ENCODE data around the gene ANKRD6. TPM values are rescaled to one million over a fixed set of nuclear protein-coding genes. Genes with fewer than 3 reads are reported as not detected.
A peak's percentile ranks its signal among the peaks of the same experiment; 100 is the strongest.

The ANKRD6 gene
- total RNA-seq, 3 donors from 2014 or later = 2.3 to 2.7 (median 2.7) TPM

DNA sequence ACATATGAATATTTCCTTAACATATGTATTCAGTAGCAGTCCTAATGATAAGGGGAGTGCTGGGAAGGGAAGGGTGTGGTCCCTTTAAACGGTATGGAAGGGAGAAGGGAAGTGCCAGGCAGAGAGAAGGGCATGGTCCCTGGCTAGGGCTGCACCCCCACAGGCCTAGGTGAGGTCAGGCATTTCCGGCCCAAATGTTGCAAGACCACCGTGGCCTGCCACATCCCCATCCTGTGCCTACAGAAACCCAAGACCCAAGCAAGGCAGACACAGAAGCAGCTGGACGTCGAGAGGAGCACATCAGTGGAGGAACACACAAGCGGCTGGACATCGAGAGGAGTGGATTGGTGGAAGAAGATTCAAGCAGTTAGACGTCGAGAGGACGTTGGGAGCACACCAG is 26.8 kb upstream of the ANKRD6 start:
- Mint-ChIP-seq H3K36me3 (ENCODE audit: insufficient read depth) (no peaks in the 10 kb centered on the region), H3K27me3 (ENCODE audit: low read depth) (no peaks in the 10 kb centered on the region), H3K4me3 (no peak overlapping the region), H3K4me1 (ENCODE audit: low read depth) (peaks cover 9% of the 10 kb centered on the region), H3K9me3 (no peaks in the 10 kb centered on the region)
- ATAC-seq (no peak), DNase-seq (no peak)

DNA sequence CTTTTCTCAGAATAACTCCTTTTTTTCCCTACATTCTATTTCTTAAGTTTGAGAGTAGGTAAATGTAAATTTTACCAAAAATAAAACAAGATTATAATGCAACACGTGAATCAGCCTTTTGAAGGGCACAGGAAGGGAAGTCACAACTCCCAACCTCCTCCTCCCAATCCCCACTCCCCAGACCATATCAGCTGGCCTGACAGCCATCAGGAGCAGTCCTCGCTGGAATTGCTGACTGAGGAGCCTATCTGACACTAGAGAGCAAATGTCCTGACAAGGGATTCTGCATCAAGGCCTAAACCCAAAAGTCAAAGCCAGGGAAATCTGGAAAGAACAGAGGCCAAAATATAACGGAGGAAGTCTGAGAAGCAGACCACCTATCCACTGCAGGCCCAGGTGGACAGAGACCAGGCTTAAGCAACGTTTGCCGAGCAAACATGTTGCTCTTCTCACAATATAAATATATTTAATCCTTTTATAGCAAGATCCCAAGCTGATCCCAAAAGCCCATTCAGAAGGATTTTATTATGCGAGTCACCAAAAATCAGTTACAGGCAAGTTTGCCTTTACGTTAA is 23.4 kb upstream of the ANKRD6 start:
- Mint-ChIP-seq H3K4me1 (ENCODE audit: low read depth) (peaks cover 21% of the 10 kb centered on the region), H3K27me3 (ENCODE audit: low read depth) (peaks cover 12% of the 10 kb centered on the region), H3K36me3 (ENCODE audit: insufficient read depth) (no peaks in the 10 kb centered on the region), H3K4me3 (no peak overlapping the region), H3K9me3 (no peaks in the 10 kb centered on the region)
- DNase-seq (no peak), ATAC-seq (no peak)

DNA sequence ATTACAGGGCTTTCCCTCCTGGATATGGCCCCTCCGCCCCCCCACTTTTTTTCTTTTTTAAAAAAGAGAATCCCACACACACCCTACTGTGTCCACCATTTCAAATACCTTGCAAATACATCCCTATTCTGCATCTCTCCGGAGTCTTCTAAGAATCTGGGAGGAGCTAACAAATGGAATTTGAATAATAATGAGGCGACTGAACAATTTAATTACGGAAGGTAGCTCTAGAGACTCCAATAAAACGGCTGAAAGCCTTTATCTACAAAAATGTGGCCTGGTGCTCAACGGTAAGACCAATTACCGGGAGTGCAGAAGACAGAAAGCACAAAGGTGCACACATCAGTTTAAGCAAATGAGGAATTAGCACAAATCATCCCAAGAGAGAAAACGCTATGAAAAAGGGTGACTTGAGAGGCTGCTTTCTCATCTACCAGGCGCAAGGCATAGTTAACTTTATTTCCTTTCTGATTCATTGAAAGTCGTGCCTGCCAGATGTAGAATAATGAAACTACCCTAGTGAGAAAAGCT is 22.7 kb upstream of the ANKRD6 start:
- no peak for ATAC-seq
- no peaks in the 10 kb centered on the region for H3K36me3 Mint-ChIP-seq (ENCODE audit: insufficient read depth)
- peaks cover 21% of the 10 kb centered on the region for H3K4me1 Mint-ChIP-seq (ENCODE audit: low read depth)
- no peak for DNase-seq
- no peaks in the 10 kb centered on the region for H3K9me3 Mint-ChIP-seq
- peak overlapping the region; percentile 79 for H3K4me3 Mint-ChIP-seq
- peaks cover 14% of the 10 kb centered on the region for H3K27me3 Mint-ChIP-seq (ENCODE audit: low read depth)

DNA sequence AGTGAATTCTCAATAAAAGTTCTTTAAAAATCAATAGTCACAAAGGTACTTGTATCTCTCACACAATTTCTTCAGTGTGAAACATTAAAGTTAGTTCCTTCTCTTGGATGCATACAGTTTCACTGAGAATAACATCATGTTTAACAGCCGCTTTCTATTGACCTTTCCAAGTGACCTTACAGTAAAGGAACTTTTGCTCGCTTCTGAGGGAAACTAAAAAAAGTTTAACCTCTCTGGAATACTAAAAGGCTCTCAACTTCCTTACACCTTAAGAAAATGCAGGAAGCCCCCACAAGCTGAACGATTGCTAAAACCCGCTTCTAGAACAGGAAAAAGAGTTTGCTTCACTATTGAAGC is 22.2 kb upstream of the ANKRD6 start:
- peaks cover 21% of the 10 kb centered on the region for H3K4me1 Mint-ChIP-seq (ENCODE audit: low read depth)
- no peaks in the 10 kb centered on the region for H3K9me3 Mint-ChIP-seq
- no peak for DNase-seq
- peak overlapping the region; percentile 79 for H3K4me3 Mint-ChIP-seq
- peaks cover 17% of the 10 kb centered on the region for H3K27me3 Mint-ChIP-seq (ENCODE audit: low read depth)
- H3K36me3 Mint-ChIP-seq (ENCODE audit: insufficient read depth) = no peaks in the 10 kb centered on the region
- no peak for ATAC-seq

DNA sequence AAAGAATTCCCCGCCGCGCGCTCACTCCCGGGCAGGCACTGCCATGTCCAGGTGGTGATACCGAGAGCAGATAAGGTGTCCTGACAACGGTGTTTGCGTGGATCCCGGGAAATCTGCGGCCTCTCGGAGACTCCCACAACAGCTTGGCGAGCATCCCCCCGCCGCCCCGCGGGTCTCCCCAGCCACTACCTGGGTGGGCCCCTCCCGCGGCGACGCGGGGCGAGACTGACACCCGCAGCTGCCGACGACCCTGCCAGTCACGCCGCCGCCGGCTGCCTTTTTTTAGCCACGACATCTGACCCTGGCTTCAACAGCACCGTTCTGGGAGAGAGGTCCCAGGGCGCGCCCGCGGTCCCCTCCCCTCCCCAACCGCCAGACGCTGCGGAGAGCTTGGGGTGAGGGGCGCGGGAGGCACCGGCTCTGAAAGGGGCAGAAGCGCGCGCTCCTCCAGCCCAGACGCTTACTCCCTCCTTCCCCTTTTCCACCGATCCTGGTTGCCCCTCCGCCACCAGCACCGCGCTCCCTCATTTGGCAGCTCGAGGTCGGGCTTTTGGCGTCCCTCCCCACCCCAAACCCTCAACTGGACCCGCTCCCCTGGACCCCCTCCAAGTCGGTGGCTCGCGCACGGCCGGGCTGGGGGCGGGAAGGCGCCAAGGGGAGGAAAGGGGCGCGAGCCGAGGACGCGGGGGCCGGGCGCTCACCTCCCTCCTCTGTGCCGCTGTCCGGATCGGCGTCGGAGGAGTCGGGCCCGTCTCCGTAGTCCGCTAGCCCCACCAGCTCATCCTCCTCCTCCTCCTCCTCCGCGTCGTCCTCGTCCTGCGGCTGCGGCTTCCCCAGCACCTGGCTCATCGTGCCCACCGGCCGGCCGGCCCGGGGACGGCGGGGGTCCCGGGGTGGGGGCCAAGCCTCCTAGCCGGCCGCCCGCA is 21.5 kb upstream of the ANKRD6 start:
- Mint-ChIP-seq H3K4me3 (peak overlapping the region; percentile 79), H3K9me3 (no peaks in the 10 kb centered on the region), H3K4me1 (ENCODE audit: low read depth) (peaks cover 21% of the 10 kb centered on the region), H3K27me3 (ENCODE audit: low read depth) (peaks cover 17% of the 10 kb centered on the region), H3K36me3 (ENCODE audit: insufficient read depth) (no peaks in the 10 kb centered on the region)
- ATAC-seq (peak; percentile 61), DNase-seq (peak; percentile 11)

DNA sequence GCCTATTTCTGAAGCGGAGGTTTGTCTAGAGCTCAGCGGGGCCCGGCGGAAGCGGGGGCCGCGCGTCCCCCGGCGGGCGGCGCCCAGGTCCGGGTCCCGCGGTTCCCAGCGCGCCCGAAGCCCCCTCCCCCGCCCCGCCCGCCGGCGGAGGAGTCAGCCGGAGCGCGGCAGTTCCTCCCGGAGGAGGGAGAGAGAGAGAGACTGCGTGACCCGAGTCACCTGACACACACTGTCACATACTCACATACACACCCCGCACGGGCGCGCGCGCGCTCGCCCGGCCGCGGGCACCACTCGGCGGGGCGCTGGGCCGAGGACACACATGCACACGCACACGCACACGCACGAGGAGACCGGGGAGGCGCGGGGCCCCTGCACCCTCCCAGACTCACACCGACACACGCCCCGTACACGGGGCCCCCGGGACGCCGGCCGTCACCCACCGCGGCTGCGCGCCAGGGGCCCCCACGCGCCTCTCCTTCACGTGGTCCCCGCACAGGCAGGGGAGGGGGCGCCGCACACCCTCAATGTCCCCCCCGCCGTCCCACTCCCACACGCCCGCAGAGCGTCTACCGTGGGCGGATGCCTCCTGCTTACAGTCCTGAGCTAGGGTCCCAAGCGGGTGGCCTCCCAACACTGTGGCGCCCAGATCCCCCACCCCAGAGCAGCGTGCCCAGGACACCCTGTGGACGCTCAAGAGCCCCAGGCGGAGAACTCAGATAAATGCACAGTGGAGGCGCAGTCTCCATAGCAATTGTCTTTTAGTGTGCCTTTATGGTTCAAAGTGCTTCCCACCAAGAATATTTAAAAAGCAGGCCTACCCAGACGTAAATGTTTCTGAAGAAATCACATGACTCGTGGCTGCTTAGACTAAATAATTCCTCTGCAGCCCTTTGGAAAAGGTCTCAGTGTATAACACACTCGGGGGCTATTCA is 20.6 kb upstream of the ANKRD6 start, which contains the start of gene RRAGD:
RRAGD (minus strand) TSS at position 203 of the 935 bp plus-strand sequence. CDS start 280 bp downstream, outside the sequence.
- peaks cover 21% of the 10 kb centered on the region for H3K4me1 Mint-ChIP-seq (ENCODE audit: low read depth)
- H3K4me3 Mint-ChIP-seq = peak within 1 kb of the TSS; percentile 89
- ATAC-seq (peak; percentile 84 to 85), DNase-seq (peak; percentile 47)
- H3K9me3 Mint-ChIP-seq = no peaks in the 10 kb centered on the region
- H3K27me3 Mint-ChIP-seq (ENCODE audit: low read depth) = peaks cover 19% of the 10 kb centered on the region
- H3K36me3 Mint-ChIP-seq (ENCODE audit: insufficient read depth) = no peaks in the 10 kb centered on the region

DNA sequence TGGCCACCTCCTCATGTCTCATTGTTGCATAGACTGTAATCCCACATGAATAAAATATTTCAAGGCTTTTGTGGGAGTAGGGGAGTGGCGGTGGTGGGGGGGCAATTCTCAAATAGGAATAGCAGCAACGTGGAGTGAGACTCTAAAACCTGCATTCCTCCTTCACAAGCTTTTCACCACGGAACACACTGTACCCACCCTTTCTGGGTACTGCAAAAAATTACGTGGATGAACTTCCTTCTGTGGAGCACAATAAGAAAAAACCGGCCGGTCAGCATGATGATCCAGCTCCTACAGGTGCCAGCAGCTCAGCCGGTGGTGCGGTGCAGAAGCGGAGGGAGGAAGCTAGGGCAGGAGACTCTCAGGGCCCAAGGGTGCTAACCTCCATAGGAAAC is 19.9 kb upstream of the ANKRD6 start:
- Mint-ChIP-seq H3K4me3 (peak overlapping the region; percentile 89), H3K27me3 (ENCODE audit: low read depth) (peaks cover 25% of the 10 kb centered on the region), H3K4me1 (ENCODE audit: low read depth) (peaks cover 21% of the 10 kb centered on the region), H3K36me3 (ENCODE audit: insufficient read depth) (no peaks in the 10 kb centered on the region), H3K9me3 (no peaks in the 10 kb centered on the region)
- ATAC-seq (no peak), DNase-seq (no peak)

DNA sequence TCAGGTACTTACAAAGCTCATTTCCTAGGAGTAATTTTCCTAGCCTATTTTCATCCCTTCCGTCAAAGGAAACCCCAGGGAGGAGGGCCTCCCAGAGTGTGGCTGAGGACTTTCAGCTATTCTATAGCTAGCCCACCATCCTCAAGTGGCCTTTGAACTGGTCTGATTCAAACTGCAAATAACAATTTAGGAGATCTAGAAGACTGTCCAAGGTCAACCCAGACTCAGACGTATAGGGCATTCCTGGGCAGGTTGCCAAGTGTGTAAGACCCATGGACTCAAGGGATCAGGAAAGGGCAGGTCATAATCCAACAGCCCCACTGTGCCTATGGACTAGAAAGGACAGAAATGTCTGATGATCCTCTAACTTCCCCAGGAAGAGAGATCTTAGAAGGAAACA is 18.7 kb upstream of the ANKRD6 start:
- ATAC-seq = no peak
- Mint-ChIP-seq H3K4me3 (no peak overlapping the region), H3K36me3 (ENCODE audit: insufficient read depth) (no peaks in the 10 kb centered on the region), H3K4me1 (ENCODE audit: low read depth) (peaks cover 21% of the 10 kb centered on the region), H3K9me3 (no peaks in the 10 kb centered on the region), H3K27me3 (ENCODE audit: low read depth) (peaks cover 25% of the 10 kb centered on the region)
- no peak for DNase-seq

DNA sequence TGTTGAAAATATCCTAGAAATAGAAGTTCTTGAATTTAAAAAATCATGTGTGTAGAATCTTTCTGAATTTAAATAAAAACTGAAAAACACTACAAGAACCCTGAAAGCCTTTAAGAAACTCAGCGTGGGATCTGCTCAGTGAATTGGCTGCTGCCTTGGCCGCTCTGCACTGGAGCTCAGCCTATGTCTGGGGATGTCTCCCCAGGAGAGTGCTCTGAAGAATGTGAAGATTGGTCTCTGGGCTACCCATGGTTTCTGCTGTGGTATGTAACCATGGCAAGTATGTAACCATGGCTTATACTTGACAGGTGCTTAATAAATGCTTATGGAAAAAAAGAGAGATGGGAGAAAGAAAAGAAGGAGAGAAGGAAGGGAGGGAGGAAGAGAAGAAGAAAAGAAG is 17.8 kb upstream of the ANKRD6 start:
- peaks cover 28% of the 10 kb centered on the region for H3K27me3 Mint-ChIP-seq (ENCODE audit: low read depth)
- no peak for ATAC-seq
- DNase-seq = no peak
- no peak overlapping the region for H3K4me3 Mint-ChIP-seq
- no peaks in the 10 kb centered on the region for H3K36me3 Mint-ChIP-seq (ENCODE audit: insufficient read depth)
- H3K4me1 Mint-ChIP-seq (ENCODE audit: low read depth) = peaks cover 21% of the 10 kb centered on the region
- H3K9me3 Mint-ChIP-seq = no peaks in the 10 kb centered on the region

DNA sequence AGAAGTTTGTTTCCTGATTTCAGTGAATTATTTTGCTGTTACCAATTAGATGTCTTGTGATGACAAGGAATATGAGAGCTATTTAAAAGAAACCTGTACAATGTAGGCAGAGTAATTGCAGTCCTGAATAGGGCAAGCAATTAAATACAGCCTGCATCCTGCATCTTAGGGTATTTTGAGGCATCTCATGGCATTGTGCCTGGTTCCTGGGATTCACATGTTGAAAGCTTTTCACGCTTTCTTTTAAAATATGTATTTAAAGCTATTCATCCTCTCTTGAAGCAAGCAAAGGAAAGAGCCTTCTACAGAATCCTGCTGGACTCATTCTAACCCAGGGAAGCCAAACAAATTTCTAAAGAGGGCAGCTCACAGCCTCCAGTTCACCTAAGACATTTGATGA is 16.2 kb upstream of the ANKRD6 start:
- H3K36me3 Mint-ChIP-seq (ENCODE audit: insufficient read depth) = no peaks in the 10 kb centered on the region
- DNase-seq (no peak), ATAC-seq (no peak)
- H3K4me3 Mint-ChIP-seq = no peak overlapping the region
- peaks cover 12% of the 10 kb centered on the region for H3K4me1 Mint-ChIP-seq (ENCODE audit: low read depth)
- H3K27me3 Mint-ChIP-seq (ENCODE audit: low read depth) = peaks cover 28% of the 10 kb centered on the region
- H3K9me3 Mint-ChIP-seq = no peaks in the 10 kb centered on the region

DNA sequence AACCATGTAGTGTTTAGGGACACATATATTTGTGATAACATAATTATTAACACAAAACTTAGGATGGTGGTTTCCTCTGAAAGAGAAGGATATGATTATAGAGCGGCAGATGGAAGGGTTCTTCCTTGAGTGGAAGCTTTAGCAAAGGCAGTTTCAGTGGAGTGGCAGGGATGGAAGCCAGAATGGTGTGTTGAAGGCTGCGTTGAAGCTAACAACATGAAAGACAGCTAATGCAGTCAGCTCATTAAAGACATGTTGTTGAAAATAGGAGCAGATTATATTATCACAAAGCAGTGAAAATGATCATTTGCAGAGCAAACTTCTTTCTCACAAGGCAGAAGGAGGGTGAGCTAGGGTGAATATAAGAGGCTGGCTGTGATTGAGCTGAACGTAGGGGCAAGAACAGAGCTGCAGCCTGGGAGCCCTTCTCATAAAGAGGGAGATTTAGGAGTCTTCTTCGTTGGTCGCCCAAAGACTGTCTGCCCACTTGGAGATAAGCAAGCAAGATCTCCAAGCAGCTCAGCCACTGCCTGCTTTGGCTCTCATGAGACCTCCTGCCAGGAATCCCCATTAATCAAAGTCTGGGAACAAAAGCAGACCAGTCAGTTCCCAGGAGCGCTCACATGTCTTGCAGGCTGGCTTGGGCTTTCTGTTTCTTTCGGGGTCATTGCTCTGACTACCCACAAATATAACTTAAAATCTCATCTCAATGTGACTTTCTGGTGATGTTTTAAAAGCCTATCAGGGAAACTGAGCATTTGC is 2.6 kb upstream of the ANKRD6 start:
- H3K36me3 Mint-ChIP-seq (ENCODE audit: insufficient read depth) = no peaks in the 10 kb centered on the region
- no peaks in the 10 kb centered on the region for H3K9me3 Mint-ChIP-seq
- H3K4me1 Mint-ChIP-seq (ENCODE audit: low read depth) = peaks cover 20% of the 10 kb centered on the region
- no peak for ATAC-seq
- no peak for DNase-seq
- H3K27me3 Mint-ChIP-seq (ENCODE audit: low read depth) = peaks cover 14% of the 10 kb centered on the region
- H3K4me3 Mint-ChIP-seq = no peak overlapping the region

DNA sequence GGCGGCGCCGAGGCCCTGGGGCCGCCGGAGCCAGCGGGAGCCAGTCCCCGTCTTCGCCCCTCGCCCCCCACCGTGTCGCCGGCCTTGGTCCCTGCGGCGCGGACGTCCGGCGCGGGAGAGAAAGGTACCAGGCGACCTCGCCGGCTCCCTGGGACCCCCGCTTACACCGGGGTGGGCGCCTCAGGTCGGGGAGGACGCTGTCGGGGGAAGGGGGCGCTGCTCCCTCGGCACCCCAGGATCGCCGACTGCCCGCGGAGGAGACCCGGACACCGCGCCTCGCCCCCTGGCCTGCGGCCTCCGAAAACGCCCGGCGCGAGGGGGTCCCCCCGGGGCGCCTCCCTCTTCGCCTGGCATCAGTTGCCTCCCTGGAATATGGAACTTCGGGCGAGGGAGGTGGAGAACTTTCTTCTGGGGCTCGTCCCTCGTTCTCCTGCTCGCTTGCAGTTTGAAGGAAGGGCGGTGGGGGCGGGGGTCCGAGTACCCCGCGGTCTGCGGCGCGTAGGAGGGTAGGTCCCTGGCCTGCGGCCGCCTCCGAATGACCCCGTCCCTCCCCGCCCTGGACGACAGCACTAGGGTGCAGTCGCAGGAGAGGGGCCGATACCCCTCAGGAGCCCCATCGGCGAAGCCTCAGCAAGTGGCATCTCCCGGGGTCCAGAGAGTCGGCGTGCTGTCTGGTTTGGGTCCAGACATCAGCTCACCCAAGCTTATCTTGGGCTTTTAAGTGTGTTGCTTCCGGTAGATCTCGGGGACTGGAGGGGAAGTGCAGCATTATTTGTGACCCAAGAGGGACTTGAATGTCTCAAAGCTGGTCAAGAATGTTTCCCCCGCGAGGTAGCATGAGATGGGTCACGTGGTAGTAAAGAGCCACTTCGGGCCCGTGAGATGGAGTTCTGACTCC is 549 bp downstream of the ANKRD6 start:
- no peaks in the 10 kb centered on the region for H3K9me3 Mint-ChIP-seq
- DNase-seq (peak; percentile 16), ATAC-seq (peak; percentile 17 to 27)
- peak overlapping the region; percentile 85 for H3K4me3 Mint-ChIP-seq
- H3K4me1 Mint-ChIP-seq (ENCODE audit: low read depth) = peaks cover 23% of the 10 kb centered on the region
- peaks cover 2% of the 10 kb centered on the region for H3K27me3 Mint-ChIP-seq (ENCODE audit: low read depth)
- no peaks in the 10 kb centered on the region for H3K36me3 Mint-ChIP-seq (ENCODE audit: insufficient read depth)

DNA sequence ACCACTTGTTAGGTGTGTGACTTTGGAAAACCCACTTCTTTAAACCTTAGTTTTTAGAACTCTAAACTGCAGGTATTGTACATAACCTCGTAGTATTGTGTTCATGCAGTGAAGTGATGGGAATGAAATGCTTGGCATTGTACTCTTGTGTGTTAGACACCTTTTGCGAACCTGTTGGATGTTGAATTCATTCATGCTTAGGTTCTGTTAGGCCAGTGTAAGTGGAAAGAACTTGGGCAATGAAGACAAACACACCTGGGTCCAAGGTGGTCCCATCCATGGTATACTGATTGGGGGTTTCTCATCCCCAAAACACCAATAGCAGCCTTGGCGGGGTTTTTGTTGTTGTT is 1.2 kb downstream of the ANKRD6 start:
- H3K9me3 Mint-ChIP-seq = no peaks in the 10 kb centered on the region
- DNase-seq = no peak
- H3K36me3 Mint-ChIP-seq (ENCODE audit: insufficient read depth) = no peaks in the 10 kb centered on the region
- peaks cover 23% of the 10 kb centered on the region for H3K4me1 Mint-ChIP-seq (ENCODE audit: low read depth)
- H3K4me3 Mint-ChIP-seq = peak overlapping the region; percentile 85
- H3K27me3 Mint-ChIP-seq (ENCODE audit: low read depth) = peaks cover 2% of the 10 kb centered on the region
- ATAC-seq = no peak

Data from activated T-cell treated with anti-CD3 and anti-CD28 coated beads, Interleukin-2, amount 50 U/mL, for 4 hours (primary cell).